H1 (cell line): ENCODE measurements around the gene TOR1B. TPM values are rescaled to one million over a fixed set of nuclear protein-coding genes. Genes with fewer than 3 reads are reported as not detected.

ENCODE experiments used
- CHD1 ChIP-seq: IDR thresholded peaks from 2 replicates; pipeline ENCODE4 v1.6.1; 2012; ENCODE audit warnings: low read depth, low read length, improper control_type of control experiment
- NRF1 ChIP-seq: IDR thresholded peaks from 2 replicates; pipeline ENCODE4 v1.6.1; 2011; ENCODE audit warnings: mild to moderate bottlenecking, low read depth, low read length, improper control_type of control experiment
- SRF ChIP-seq: IDR thresholded peaks from 2 replicates; pipeline ENCODE4 v1.6.1; 2011; ENCODE audit warnings: mild to moderate bottlenecking, low read depth, low read length, moderate library complexity
- polyA plus RNA-seq, 7 experiments: library from polyadenylated mRNA; depleted of rRNA in 3 of 7; stranded (reverse) in 5 of 7; unstranded in 2 of 7; fragments of >200 nt in 5 of 7; fragments of 200-250 nt in 2 of 7; gene quantifications; 1 replicate in 5 of 7; 2 replicates in 1 of 7; 4 replicates in 1 of 7; pipeline versions ENCODE4 v1.2.1 to v1.2.3, GENCODE V29; 2011 to 2013; ENCODE audit warnings: missing spikeins in 2 of 7, mixed read lengths in 2 of 7
- total RNA-seq: library from RNA; stranded (reverse); fragmentation: NEBNext Ultra II Directional; extraction: Animal tissue kit (Norgen Biotek cat#: 25700); gene quantifications from 2 replicates; pipeline ENCODE4 v1.2.1, GENCODE V29; 2021
- TF ChIP-seq, protein P1 (sequence below): IDR thresholded peaks from 2 replicates; pipeline ENCODE4 v1.6.1; 2012; ENCODE audit warnings: inconsistent platforms

TOR1B gene
- total and polyA plus RNA-seq, 2 of the 8 experiments (the other 6 are each of a cell fraction or from before 2014, with no cell fraction given), result 11.4 to 17.4 TPM

- TF ChIP-seq, protein P1, sequence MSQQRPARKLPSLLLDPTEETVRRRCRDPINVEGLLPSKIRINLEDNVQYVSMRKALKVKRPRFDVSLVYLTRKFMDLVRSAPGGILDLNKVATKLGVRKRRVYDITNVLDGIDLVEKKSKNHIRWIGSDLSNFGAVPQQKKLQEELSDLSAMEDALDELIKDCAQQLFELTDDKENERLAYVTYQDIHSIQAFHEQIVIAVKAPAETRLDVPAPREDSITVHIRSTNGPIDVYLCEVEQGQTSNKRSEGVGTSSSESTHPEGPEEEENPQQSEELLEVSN, result no peak
- TF ChIP-seq CHD1 (no peak), NRF1 (no peak), SRF (no peak)
These were observed 45.9 kb downstream of the TOR1B start (continued) for GRCh38 chr9:129848712-129849441.
